OCI-LY7 (cell line): ENCODE data around the gene KDM1B. TPM values are rescaled to one million over a fixed set of nuclear protein-coding genes. Genes with fewer than 3 reads are reported as not detected.
A peak's percentile ranks its signal among the peaks of the same experiment; 100 is the strongest.

Experiments used
- BruUV-seq: library from RNA; stranded (reverse); fragments of 400-500 nt; replicated peaks from 2 replicates; lab custom pipeline; 2021; lab: Mats Ljungman, UMichigan
- CTCF ChIA-PET: fragments of 300-600 bp; sonication (Branson Sonifier 250); formaldehyde crosslinking; loops from one replicate; lab custom pipeline; 2022; ENCODE audit warnings: antibody characterized with exemption; ENCODE audit not compliant: unreplicated experiment; lab: Charles Lee
- POLR2A ChIA-PET: fragments of 300-600 bp; sonication (Branson Sonifier 250); formaldehyde crosslinking; loops from one replicate; lab custom pipeline; 2022; ENCODE audit warnings: antibody characterized with exemption; lab: Charles Lee
- DNase-seq: peaks from one replicate; pipeline ENCODE4 v3.0.0-alpha.2; 2015; ENCODE audit warnings: low spot score
- H2AFZ ChIP-seq: fragments of 200-600 bp; sonication (generic), shearing (Covaris generic); 2 replicates; pipeline ENCODE4 v1.6.1; 2014; ENCODE audit warnings: mild to moderate bottlenecking, antibody characterized with exemption, low read length, moderate library complexity
- H3K27ac ChIP-seq: fragments of 200-600 bp; sonication (generic); 2 replicates; pipeline ENCODE4 v1.5.1; 2014; ENCODE audit warnings: mixed run types, low read depth, mild to moderate bottlenecking, moderate library complexity, low read length, inconsistent platforms; ENCODE audit not compliant: poor library complexity, severe bottlenecking
- H3K36me3 ChIP-seq: fragments of 200-600 bp; sonication (generic); 2 replicates; pipeline ENCODE4 v1.6.1; 2014; ENCODE audit warnings: mild to moderate bottlenecking, antibody characterized with exemption, low read length, moderate library complexity, mixed read lengths; ENCODE audit not compliant: insufficient read depth
- H3K4me1 ChIP-seq: fragments of 200-600 bp; sonication (generic); 2 replicates; pipeline ENCODE4 v1.5.1; 2014; ENCODE audit warnings: mild to moderate bottlenecking, low read length; ENCODE audit not compliant: insufficient read depth, poor library complexity, severe bottlenecking
- H3K4me2 ChIP-seq: fragments of 200-600 bp; sonication (generic); 2 replicates; pipeline ENCODE4 v1.6.1; 2014; ENCODE audit warnings: mild to moderate bottlenecking, low read length
- H3K4me3 ChIP-seq: fragments of 200-600 bp; sonication (generic); 2 replicates; pipeline ENCODE4 v1.5.1; 2014; ENCODE audit warnings: mild to moderate bottlenecking, low read depth, low read length; ENCODE audit not compliant: poor library complexity, severe bottlenecking
- H3K79me2 ChIP-seq: fragments of 200-600 bp; sonication (generic); 2 replicates; pipeline ENCODE4 v1.6.1; 2016; ENCODE audit warnings: low read depth, mild to moderate bottlenecking, low read length, moderate library complexity, mixed read lengths; ENCODE audit not compliant: insufficient read depth
- H3K9me2 ChIP-seq: fragments of 200-600 bp; sonication (generic); 2 replicates; pipeline ENCODE4 v1.6.1; 2016; ENCODE audit warnings: mild to moderate bottlenecking, low read length, mixed read lengths; ENCODE audit not compliant: insufficient read depth
- H3K9me3 ChIP-seq: fragments of 200-600 bp; sonication (generic); 2 replicates; pipeline ENCODE4 v1.6.1; 2014; ENCODE audit warnings: mild to moderate bottlenecking, mixed run types, low read length, mixed read lengths
- H4K20me1 ChIP-seq: fragments of 200-600 bp; sonication (generic); 2 replicates; pipeline ENCODE4 v1.6.1; 2014; ENCODE audit warnings: mild to moderate bottlenecking, antibody characterized with exemption, low read length, moderate library complexity, mixed read lengths; ENCODE audit not compliant: insufficient read depth
- EZH2phosphoT487 ChIP-seq: fragments of 200-600 bp; sonication (generic); IDR thresholded peaks from 2 replicates; pipeline ENCODE4 v1.6.1; 2018; ENCODE audit warnings: low read depth, borderline replicate concordance, mild to moderate bottlenecking, mixed run types, antibody characterized with exemption, low read length, moderate library complexity, mixed read lengths
- intact Hi-C: fragments of 100-400 bp; cut with micrococcal nuclease; formaldehyde crosslinking; loops from one replicate; pipeline ENCODE4 v1.10.0; 2022; ENCODE audit not compliant: unreplicated experiment
- total RNA-seq, 2 experiments: library from RNA; depleted of rRNA in 1 of 2; stranded (reverse); fragments of >200 nt in 1 of 2; shearing (Covaris generic) in 1 of 2; gene quantifications; 2 replicates each; pipeline ENCODE4 v1.2.3, GENCODE V29; 2014 to 2022
- TF ChIP-seq, protein P1 (sequence below): fragments of 200-600 bp; sonication (generic); conservative IDR thresholded peaks from 2 replicates; pipeline ENCODE4 v1.5.1; 2014; ENCODE audit warnings: mild to moderate bottlenecking, antibody characterized with exemption, low read length, moderate library complexity, mixed read lengths

Gene KDM1B
- total RNA-seq, 2 experiments from 2014 or later = 37.6 to 56.4 TPM

DNA sequence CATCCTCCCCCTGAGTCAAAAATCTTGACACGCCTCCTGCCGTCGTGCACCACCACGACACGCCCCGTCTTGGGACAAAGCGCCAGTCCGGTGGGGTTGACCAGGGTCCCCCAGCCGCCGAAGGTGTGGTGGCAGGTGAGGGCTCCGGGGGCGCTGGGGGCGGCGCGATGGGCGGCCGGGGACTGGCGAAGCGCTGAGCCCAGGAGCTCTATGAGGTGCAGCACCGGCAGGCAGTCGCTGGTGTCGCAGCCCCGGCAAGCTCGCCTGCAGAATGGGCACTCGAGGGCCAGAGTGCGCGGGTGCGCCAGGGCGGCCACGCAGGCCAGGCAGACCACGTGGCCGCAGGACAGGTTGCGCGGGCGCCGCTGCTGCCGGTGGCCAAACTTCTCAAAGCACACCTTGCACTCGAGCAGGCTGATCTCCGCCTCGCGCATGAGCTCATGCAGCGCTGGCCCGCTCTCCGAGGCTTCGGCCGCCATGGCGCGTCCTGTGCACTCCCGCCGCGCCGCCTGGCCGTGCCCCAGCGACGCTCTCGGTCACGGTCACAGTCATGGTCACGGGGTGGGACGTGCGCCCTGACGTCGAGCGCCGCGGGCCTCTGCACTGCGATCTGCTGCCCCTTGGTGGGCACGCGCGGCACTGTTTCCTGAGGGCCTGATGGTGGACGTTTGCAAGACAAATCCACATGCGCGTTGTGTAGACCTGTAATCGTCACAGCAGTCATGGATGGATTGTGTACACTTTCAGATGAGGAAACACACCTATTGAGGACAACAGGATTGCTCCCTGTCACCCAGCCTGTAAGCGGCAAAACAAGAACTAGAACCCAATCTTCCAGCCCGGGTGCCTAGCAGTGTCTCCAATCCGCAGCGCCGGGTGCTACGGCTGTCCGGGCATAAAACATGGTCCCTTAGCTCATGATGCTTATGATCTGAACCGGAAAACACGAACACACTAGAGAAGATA, 32.8 kb upstream of the KDM1B start, which contains the start of gene NHLRC1:
NHLRC1 (minus strand) TSS at position 550 of the 966 bp plus-strand sequence; CDS start at position 479, 71 bp downstream.
- Histone ChIP-seq H3K4me3 (no peak within 1 kb of the TSS), H3K4me1 (no peaks in the 10 kb centered on the region), H3K27ac (no peak within 1 kb of the TSS), H3K79me2 (no peaks in the 10 kb centered on the region), H3K9me3 (no peaks in the 10 kb centered on the region), H3K9me2 (no peaks in the 10 kb centered on the region), H4K20me1 (no peaks in the 10 kb centered on the region), H3K36me3 (no peaks in the 10 kb centered on the region), H3K4me2 (peak within 1 kb of the TSS; percentile 17; the same call in 1 of the 2 replicates), H2AFZ (no peak within 1 kb of the TSS)
- ChIA-PET CTCF (interaction anchor here (1.1 kb wide), 1 partner anchor 195 kb away, joined by 3 read pairs; no protein-coding TSS in a partner anchor), POLR2A (no interaction called here)
- intact Hi-C loops = loop anchor here (5.0 kb wide), 1 partner anchor 380 kb away; no protein-coding TSS in a partner anchor
- no TSS peak for BruUV-seq
- TF ChIP-seq, protein P1, sequence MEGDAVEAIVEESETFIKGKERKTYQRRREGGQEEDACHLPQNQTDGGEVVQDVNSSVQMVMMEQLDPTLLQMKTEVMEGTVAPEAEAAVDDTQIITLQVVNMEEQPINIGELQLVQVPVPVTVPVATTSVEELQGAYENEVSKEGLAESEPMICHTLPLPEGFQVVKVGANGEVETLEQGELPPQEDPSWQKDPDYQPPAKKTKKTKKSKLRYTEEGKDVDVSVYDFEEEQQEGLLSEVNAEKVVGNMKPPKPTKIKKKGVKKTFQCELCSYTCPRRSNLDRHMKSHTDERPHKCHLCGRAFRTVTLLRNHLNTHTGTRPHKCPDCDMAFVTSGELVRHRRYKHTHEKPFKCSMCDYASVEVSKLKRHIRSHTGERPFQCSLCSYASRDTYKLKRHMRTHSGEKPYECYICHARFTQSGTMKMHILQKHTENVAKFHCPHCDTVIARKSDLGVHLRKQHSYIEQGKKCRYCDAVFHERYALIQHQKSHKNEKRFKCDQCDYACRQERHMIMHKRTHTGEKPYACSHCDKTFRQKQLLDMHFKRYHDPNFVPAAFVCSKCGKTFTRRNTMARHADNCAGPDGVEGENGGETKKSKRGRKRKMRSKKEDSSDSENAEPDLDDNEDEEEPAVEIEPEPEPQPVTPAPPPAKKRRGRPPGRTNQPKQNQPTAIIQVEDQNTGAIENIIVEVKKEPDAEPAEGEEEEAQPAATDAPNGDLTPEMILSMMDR = no peak; the same call in 1 of the 2 replicates
- no peak for TF ChIP-seq EZH2phosphoT487
- DNase-seq = no peak

GRCh38 chr6:18126121-18126520, 29.1 kb upstream of the KDM1B start:
- Histone ChIP-seq H3K79me2 (no peaks in the 10 kb centered on the region), H3K4me3 (no peak overlapping the region), H3K27ac (no peak overlapping the region), H4K20me1 (no peaks in the 10 kb centered on the region), H3K36me3 (peaks cover 4% of the 10 kb centered on the region; the same call in 1 of the 2 replicates), H3K9me2 (no peaks in the 10 kb centered on the region), H3K4me2 (no peak overlapping the region), H3K9me3 (no peaks in the 10 kb centered on the region), H3K4me1 (no peaks in the 10 kb centered on the region), H2AFZ (no peak overlapping the region)
- ChIA-PET POLR2A (no interaction called here), CTCF (no interaction called here)
- TF ChIP-seq EZH2phosphoT487 = no peak
- TF ChIP-seq, protein P1 = no peak
- DNase-seq = no peak
- intact Hi-C loops = no loop called here
- BruUV-seq = no TSS peak
